ENCODE measurements around the gene DGUOK. TPM values are rescaled to one million over a fixed set of nuclear protein-coding genes. Genes with fewer than 3 reads are reported as not detected.

Gene DGUOK
- total RNA-seq, 1 experiment from 2014 or later = 100 TPM

GRCh38 chr2:73956218-73956865, 29.7 kb downstream of the DGUOK start:
- no peak for TF ChIP-seq ZFX (IDR thresholded peaks at IDR 0.05)
- 0 out of 2 replicates have a peak, but pooled peaks have one; percentile 7 for TF ChIP-seq RAD21 (IDR thresholded peaks at IDR 0.05; ENCODE audit: low read depth)
- Histone ChIP-seq H3K9ac (ENCODE audit: low read length) (no peak overlapping the region), H3K9me2 (ENCODE audit: insufficient read depth) (no peaks in the 10 kb centered on the region), H3K4me1 (ENCODE audit: control insufficient read depth in 1 of 2, insufficient read depth in 2 of 2, low read length in 2 of 2) (no peaks in the 10 kb centered on the region), H3K4me3 (replicated peaks in 1 of 2; ENCODE audit: low read depth in 1 of 2, low read length in 2 of 2) (no peak overlapping the region), H3K27ac (ENCODE audit: low read depth, low read length) (no peak overlapping the region), H3K79me2 (ENCODE audit: insufficient read depth, low read length) (peaks cover 34% of the 10 kb centered on the region), H3K27me3 (ENCODE audit: insufficient read depth, low read length) (no peaks in the 10 kb centered on the region), H3K36me3 (ENCODE audit: control insufficient read depth in 1 of 2, insufficient read depth in 2 of 2, low read length in 2 of 2) (peaks cover 30 to 38% of the 10 kb centered on the region in 2 experiments; a peak in 3 of 4 replicates), H4K20me1 (ENCODE audit: insufficient read depth) (no peaks in the 10 kb centered on the region), H2AFZ (ENCODE audit: low read depth, low read length, poor library complexity, severe bottlenecking) (no peak overlapping the region), H3K9me3 (ENCODE audit: control insufficient read depth in 1 of 2, insufficient read depth in 1 of 2, low read depth in 1 of 2, low read length in 2 of 2) (no peaks in the 10 kb centered on the region), H3K4me2 (ENCODE audit: low read length) (no peak overlapping the region)
- DNase-seq (ENCODE audit: low read depth, low spot score) (no peak), ATAC-seq (peak; percentile 27; the same call in 1 of the 2 replicates)
- ChIA-PET RAD21 (ENCODE audit: low non-redundant PET in 1 of 2, low total read pairs in 2 of 2, uncharacterized antibody in 2 of 2, unreplicated experiment in 2 of 2) (interaction anchor here in 1 of 2 experiments (0.6 kb wide), 1 partner anchor 10 kb away, joined by 3 read pairs; no protein-coding TSS in a partner anchor), POLR2A (no interaction called here), CTCF (no interaction called here)
- BruUV-seq (replicated peaks) = no TSS peak
- intact Hi-C loops (cut with micrococcal nuclease) = no loop called here

GRCh38 chr2:73961274-73961673, 34.6 kb downstream of the DGUOK start:
- POLR2A ChIA-PET = no interaction called here
- RAD21 ChIA-PET (ENCODE audit: low non-redundant PET in 1 of 2, low total read pairs in 2 of 2, uncharacterized antibody in 2 of 2, unreplicated experiment in 2 of 2) = no interaction called here
- intact Hi-C loops (cut with micrococcal nuclease) = no loop called here
- H3K9me3 ChIP-seq (ENCODE audit: control insufficient read depth in 1 of 2, insufficient read depth in 1 of 2, low read depth in 1 of 2, low read length in 2 of 2) = no peaks in the 10 kb centered on the region
- TF ChIP-seq FOSL1 (IDR thresholded peaks at IDR 0.05; ENCODE audit: low read depth) (no peak), ZFX (IDR thresholded peaks at IDR 0.05) (no peak), ZBTB33 (IDR thresholded peaks at IDR 0.05; ENCODE audit: extremely low read depth, insufficient replicate concordance, low read length) (no peak), MAX (IDR thresholded peaks at IDR 0.05) (no peak), POLR2A (IDR thresholded peaks at IDR 0.05; ENCODE audit: borderline replicate concordance, extremely low read depth, insufficient read depth, insufficient read length) (no peak), TCF7L2 (IDR thresholded peaks at IDR 0.05; ENCODE audit: borderline replicate concordance, extremely low read depth, insufficient read depth, insufficient read length) (no peak), RAD21 (IDR thresholded peaks at IDR 0.05; ENCODE audit: low read depth) (no peak), POLR2AphosphoS5 (IDR thresholded peaks at IDR 0.05; ENCODE audit: low read depth, low read length) (no peak), CEBPB (IDR thresholded peaks at IDR 0.05; ENCODE audit: low read depth) (no peak), SRF (IDR thresholded peaks at IDR 0.05; ENCODE audit: low read depth) (no peak), JUND (IDR thresholded peaks at IDR 0.05) (no peak)
- no TSS peak for BruUV-seq (replicated peaks)
- H3K9ac ChIP-seq (ENCODE audit: low read length) = no peak overlapping the region
- CTCF ChIA-PET = interaction anchor here (0.7 kb wide), 1 partner anchor 15 kb away, joined by 3 read pairs; no protein-coding TSS in a partner anchor
- H3K4me3 ChIP-seq (replicated peaks in 1 of 2; ENCODE audit: low read depth in 1 of 2, low read length in 2 of 2) = no peak overlapping the region
- H3K27me3 ChIP-seq (ENCODE audit: insufficient read depth, low read length) = no peaks in the 10 kb centered on the region
- no peak overlapping the region for H3K4me2 ChIP-seq (ENCODE audit: low read length)
- no peak for DNase-seq (ENCODE audit: low read depth, low spot score)
- ATAC-seq = no peak; the same call in 1 of the 2 replicates
- no peaks in the 10 kb centered on the region for H3K9me2 ChIP-seq (ENCODE audit: insufficient read depth)
- no peaks in the 10 kb centered on the region for H3K4me1 ChIP-seq (ENCODE audit: control insufficient read depth in 1 of 2, insufficient read depth in 2 of 2, low read length in 2 of 2)
- no peaks in the 10 kb centered on the region for H4K20me1 ChIP-seq (ENCODE audit: insufficient read depth)
- no peak overlapping the region for H2AFZ ChIP-seq (ENCODE audit: low read depth, low read length, poor library complexity, severe bottlenecking)
- H3K27ac ChIP-seq (ENCODE audit: low read depth, low read length) = no peak overlapping the region
- no peaks in the 10 kb centered on the region for H3K79me2 ChIP-seq (ENCODE audit: insufficient read depth, low read length)
- H3K36me3 ChIP-seq (ENCODE audit: control insufficient read depth in 1 of 2, insufficient read depth in 2 of 2, low read length in 2 of 2) = peaks cover 13 to 17% of the 10 kb centered on the region in 2 experiments; a peak in 2 of 4 replicates

Data from HCT116 (cell line).